GM18507 (cell line): ENCODE measurements around the gene TMEM9B.

Experiments
- DNase-seq: peaks from one replicate; pipeline ENCODE4 v3.0.0; 2011; ENCODE audit warnings: low read depth; ENCODE audit not compliant: insufficient read length; ENCODE audit errors: extremely low spot score
- FAIRE-seq: peaks from 2 replicates; lab custom pipeline; 2011; peaks lifted over from hg19 to GRCh38; lab: Jason Lieb, UNC

TMEM9B gene

DNA sequence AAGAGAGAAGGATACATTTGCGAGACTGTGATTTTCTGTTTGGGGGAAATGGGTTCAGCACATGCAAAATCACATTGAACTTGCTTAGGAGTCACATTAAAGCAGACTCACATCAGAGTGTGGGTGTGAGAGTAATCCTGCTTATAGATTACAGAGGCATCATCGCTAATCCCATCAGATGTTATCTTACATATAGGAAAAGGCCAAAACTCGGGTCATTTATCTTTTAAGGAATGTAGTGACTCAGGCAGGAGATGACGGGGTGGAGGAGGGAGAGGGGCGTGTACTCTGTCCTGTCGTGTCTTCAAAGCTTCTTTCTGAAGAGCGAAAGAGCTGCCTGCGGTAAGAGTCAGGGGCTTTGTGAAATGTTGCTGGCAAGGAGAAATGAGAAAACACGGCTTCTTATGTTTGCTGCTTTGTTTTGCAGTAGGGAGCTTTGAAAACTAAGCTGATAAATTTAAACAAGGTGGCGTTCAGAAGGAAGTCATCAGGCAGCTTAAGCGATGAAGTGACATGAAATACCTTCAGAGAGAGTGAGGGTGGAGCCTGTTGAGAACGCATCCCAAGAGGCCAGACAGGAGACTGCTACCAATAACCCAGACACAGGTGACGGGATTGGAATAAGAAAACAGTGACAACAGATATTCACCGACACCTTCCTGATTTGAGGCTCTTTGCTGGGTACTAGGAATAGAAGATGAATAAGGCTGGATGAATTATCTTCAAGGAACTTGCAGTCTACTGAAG, 29.3 kb downstream of the TMEM9B start:
- no peak for FAIRE-seq

DNA sequence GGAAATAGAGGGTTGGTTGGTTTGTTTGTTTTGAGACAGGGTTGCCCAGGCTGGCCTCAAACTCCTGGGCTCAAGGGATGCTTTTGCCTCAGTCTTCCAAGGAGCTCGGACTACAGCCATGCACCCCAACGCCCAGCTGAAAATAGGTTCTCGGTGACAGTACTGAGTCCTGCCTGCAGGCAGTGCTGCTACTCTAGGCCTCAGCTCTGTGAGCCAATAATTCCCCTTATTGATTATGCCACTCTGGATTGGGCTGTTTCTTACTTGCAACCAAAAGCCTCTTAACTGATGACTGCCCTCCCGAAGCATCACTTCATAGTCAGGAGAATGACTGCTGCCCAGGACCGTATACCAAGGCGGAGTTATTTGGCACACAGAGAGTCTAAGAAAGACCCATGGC, 30.3 kb downstream of the TMEM9B start:
- FAIRE-seq (no peak), DNase-seq (no peak)

More for the DNA sequence above, 29.3 kb downstream of the TMEM9B start:
- no peak for DNase-seq

DNA sequence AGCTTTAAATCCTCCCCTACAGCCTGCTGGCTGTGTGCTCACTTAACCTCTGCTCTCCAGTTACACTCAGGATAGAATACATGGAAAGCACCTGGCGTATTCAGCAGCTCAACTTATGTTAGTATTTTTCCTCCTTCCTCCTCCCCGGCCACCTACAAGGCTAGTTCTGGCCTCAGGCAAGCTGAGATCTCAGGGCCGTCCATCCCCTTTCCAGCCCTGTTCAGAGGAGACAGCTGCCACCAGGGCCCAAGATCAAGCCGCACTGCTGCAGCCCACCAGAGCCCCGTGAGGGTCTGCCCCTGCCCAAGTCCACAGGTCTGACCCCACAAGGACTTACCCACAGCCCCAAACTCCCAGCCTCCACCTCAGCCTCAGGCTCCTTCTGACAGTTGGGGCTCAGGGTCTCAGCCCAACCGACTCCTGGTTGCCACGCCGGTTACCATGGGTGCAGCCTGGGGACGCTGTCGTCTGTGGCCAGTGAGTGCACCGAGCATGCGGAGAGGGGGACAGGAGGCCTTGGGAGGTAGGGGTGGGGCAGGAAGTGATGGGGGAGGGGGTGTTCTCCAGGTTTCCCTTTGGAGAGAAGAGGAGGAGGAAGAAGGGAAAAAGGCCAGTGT, 31.6 kb downstream of the TMEM9B start, which contains the start of gene C11orf16:
Gene C11orf16 (minus strand): TSS at position 384 of the 617 bp plus-strand sequence. CDS start 639 bp downstream, outside the sequence.
- no peak for DNase-seq

DNA sequence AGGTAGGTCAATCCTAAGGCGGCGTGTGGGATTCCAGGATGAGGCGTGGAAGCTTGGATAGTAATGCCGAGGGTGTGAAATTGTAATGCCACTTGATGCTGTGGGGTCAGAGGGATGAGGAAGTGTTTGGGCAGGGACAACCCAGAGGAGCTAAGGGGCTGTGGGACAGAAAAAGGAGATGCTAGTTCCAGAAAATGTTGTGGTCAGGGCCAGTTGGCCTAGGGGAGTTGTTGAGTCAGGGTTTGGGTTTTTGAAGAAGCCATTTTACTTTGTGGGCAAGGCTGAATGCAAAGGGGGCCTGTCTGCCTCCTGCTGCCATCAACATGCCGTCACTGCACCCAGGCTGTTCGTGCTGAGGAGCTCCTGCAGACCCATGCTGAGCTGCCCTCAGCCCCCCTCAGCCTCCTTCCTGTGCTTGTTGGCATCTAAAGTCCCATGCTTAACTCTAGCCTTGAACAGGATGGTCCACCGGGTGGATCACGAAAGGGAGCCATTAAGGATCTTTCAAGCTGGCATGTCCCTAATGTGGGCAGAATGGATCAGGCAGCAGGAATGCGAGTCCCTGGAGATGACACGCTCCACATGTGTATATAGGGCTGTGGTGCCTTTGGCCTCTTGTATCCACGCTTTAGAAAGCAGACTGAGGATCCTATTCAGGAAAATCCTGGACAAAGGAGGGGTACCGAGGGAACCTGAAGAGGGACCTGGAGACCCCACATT, 33.6 kb downstream of the TMEM9B start:
- FAIRE-seq (no peak), DNase-seq (no peak)

More for the DNA sequence above, 31.6 kb downstream of the TMEM9B start, which contains the start of gene C11orf16:
- no peak for FAIRE-seq

DNA sequence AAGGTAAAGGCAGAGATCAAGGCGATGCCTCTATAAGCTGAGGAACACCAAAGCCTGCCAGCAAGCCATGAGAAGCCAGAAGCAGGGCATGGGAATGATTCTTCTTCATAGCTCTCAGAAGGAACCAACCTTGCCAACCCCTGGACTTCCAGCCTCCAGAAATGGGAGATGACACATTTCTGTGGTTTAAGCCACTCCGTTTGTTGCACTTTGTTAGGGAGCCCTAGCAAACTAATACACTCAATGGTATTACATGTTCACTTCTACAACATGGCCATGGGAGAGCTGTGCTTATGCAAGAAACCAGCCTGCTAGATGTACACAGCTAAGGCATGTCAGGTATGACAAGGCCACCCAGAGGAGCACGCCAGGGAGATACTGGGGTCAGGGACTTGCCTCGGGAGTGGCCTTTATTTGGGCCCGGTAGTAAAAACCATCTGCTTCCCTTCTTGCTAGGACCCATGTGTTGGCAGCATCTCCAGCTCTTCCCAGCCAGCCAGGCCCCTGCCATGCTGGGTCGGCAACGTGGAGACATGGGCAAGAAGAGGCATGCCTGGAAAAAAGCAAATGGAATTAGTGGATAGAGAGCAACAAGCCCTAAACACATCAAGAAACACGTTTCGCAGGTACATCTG, 35.1 kb downstream of the TMEM9B start:
- DNase-seq = no peak
- no peak for FAIRE-seq

DNA sequence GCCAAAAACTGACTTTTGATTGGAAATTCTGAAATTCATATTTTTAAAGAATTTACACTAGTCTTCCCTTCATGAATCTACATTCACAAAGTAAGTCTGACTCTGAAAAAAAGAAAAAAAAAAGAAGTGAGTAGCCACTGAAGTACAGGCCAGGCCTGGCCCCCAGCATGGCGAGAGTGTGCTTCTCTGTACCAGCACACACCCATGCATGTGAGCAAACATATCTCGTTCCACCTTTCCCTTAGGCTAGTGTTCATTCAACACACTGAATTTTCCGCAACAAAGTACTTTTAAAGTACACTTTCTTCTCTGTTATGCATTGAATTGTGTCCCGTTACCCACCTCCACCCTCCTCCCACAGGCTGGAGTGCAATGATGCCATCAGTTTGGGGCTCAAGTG, 36.0 kb downstream of the TMEM9B start:
- DNase-seq (no peak), FAIRE-seq (no peak)

- DNase-seq (no peak), FAIRE-seq (no peak)
These were observed 37.0 kb downstream of the TMEM9B start for GRCh38 chr11:8927233-8927632.

DNA sequence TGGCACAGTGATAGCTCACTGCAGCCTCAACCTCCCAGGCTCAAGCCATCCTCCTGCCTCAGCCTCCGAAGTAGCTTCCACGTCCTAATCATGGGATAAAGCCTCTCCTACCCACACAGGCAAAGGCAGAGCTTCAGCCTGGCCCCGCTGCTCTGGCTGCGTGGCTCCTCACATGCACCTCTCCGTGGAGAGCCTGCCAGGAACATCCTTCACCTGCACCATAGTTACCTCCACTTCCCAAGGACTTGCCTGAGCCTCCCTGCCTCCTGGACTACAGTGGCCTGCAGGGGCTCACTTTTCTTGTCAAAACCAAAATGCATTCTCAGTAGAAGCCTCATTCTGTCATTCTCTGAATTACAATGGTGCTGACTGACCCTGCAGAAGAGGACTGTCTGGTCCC, 38.0 kb downstream of the TMEM9B start:
- DNase-seq (no peak), FAIRE-seq (no peak)

DNA sequence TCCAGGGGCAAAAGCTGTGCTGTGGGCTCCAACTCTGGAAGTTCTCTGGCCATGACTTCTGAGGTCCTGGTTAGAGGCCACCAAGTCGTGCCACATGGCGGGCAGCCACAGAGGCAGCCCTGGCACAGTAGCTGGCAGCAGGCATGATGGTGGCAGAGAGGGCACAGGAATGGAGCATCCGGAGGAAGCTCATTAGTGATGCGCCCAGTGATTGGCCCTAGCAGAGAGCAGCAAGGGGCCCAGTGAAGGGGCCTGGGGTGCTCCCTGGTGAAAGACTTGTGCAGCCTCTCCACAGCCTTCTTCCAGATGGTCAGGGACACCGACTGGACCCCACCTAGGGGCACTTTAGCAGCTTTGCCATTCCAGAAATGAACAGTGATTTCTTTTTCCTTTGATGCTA, 38.5 kb downstream of the TMEM9B start:
- FAIRE-seq = no peak
- no peak for DNase-seq

DNA sequence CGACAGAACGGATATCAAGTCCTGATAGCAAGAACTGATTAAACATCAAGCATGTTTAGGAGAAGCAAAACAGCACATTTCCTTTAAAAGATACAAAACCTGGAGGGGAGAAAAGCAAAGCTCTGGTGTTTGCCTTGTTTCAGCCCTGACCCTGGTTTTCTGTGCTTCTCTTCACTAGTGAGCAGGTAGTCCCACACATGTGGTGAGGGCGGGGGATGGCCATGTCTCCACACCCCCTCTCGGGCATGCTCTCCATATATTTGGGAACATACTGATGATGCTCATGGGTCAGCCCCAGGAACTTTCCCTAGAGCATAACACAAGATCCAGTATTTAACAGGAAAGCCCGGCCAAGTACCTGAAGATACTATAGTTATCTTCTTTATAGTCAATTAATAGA, 41.6 kb downstream of the TMEM9B start:
- FAIRE-seq (no peak), DNase-seq (no peak)

DNA sequence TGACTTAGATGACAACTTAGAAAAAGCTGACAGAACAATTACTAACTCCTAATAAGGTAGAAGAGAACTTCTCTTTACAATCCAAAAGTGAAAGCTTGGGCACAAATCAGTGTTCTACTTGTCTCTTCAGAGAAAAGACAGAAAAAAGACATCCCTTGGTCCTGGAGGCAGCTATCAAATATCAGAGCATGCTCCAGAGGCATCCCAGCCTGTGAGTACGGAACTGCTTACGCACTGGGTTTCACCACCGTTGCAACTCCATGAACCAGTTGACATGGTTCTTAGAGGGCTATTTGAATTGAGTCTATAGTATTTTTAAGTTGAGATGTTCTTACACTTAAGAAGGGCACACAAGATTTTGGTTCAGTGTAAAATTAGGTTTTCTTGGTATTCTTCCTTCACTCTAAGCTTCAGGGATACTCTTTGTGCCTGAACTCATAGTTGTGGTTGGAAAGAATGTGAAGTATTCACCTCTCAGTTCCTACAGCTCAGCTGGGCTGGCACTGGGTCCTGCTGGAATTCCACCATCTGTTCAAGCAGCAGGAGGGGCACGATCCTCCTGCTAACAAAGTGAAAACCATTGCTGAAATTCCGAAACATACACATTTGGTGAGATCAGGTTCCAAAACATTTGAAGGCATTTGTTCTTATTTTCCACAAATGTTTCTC, 47.0 kb downstream of the TMEM9B start:
- FAIRE-seq (no peak), DNase-seq (no peak)

GRCh38 chr11:8914661-8915018, 49.6 kb downstream of the TMEM9B start:
- FAIRE-seq = no peak

GRCh38 chr11:8913961-8914660, 50.1 kb downstream of the TMEM9B start:
- DNase-seq = no peak
- FAIRE-seq = peak; percentile 52

More at GRCh38 chr11:8914661-8915018, 49.6 kb downstream of the TMEM9B start:
- DNase-seq = no peak

DNA sequence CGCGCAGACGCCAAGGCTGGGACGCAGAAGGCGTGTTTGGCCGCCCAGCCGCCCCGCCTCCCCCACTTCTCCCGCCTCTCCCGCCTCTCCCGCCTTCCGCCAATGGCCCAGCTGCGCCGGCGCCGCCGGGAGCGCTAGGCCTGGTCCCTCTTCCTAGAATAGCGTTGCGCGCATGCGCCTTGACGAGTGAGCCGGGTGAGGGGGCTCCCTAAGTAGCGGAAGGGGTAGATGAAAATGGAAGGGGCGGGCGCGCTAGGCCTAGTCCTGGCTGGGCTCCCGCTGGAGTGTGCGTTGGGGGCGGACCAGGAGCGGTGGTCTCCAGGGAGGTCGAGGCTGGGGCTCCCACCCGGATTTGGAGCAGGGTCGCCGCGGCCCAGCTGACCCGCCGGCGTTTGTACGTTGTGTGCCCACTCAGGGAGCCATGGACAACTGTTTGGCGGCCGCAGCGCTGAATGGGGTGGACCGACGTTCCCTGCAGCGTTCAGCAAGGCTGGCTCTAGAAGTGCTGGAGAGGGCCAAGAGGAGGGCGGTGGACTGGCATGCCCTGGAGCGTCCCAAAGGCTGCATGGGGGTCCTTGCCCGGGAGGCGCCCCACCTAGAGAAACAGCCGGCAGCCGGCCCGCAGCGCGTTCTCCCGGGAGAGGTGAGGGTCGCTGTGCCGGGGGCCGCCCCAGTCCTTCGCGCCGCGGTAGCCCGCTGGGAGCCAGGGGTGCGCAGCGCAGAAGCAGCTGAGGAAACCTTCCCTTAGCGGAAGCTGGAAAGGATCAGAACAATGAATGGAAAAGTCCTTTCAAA, 53.0 kb downstream of the TMEM9B start, which contains the start of gene AKIP1:
Gene AKIP1 (plus strand): TSS at position 161 of the 795 bp plus-strand sequence. CDS start 261 bp downstream, at position 422.
- peak; percentile 86 for DNase-seq
- peak; percentile 78 for FAIRE-seq

GRCh38 chr11:8910649-8911026, 53.6 kb downstream of the TMEM9B start:
- FAIRE-seq = peak; percentile 24
- no peak for DNase-seq

DNA sequence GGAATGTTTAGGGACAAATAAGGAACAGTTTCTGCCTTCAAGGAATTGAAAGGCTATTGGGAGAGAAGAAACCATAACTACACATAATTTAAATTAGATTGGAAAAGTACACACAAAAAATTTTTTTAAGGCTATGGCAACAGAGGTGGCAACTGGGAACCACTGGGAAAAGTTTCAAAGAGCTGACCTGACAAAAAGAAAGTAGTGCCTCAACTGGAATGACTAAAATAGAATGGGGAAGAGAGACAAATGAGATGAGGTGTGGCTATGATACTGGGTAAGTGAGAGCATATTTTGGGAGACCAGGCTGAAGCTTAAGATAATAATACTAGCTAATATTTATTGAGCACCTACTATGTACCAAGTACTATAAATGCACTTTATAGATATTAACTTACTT, 56.1 kb downstream of the TMEM9B start:
- FAIRE-seq = no peak
- DNase-seq = no peak

DNA sequence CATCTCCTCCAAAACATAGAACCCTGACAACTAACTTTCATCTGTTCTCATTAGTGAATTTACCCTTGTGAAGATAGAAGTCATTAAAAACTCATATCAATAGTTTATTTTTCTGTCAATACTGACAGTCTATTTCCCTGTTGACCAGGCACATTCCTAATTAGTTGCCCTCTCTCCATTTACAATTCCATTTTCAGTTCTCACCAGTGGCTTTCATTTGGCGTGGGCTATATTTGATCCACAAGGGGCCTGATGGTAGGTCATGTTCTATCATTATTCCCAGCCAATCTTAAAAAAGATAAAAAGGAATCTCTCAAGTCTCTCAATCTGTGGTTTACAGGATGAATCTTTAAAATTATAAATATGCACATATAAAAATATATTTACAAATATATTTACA, 57.1 kb downstream of the TMEM9B start:
- DNase-seq (no peak), FAIRE-seq (no peak)

GRCh38 chr11:8905528-8906165, 58.6 kb downstream of the TMEM9B start:
- no peak for FAIRE-seq

More at GRCh38 chr11:8905528-8906165, 58.6 kb downstream of the TMEM9B start:
- no peak for DNase-seq
